ENCODE measurements around the gene CBX8.

The CBX8 gene

DNA sequence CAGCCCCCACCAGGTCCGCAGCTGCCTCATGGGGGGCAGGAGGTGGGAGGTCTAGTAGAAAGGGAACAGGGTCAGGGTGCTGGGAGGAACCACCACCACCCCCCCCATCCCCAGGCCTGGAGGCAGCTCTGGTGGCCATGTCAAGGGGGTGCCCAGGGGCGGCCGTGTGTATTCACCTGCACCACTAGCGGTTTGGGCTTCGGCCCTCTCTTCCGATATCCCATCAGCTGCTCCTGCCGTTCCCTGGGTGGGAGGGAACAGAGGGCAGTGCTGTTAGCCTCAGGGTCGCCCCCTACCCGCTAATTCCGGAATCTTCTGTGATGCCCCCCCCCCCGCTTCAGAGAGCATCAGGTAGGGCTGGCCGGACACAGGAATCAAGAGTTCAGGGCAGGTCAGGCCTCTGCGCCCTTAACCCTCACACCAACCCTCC lies 38.6 kb upstream of the CBX8 start:
- DNase-seq (ENCODE audit: low spot score): no peak

DNA sequence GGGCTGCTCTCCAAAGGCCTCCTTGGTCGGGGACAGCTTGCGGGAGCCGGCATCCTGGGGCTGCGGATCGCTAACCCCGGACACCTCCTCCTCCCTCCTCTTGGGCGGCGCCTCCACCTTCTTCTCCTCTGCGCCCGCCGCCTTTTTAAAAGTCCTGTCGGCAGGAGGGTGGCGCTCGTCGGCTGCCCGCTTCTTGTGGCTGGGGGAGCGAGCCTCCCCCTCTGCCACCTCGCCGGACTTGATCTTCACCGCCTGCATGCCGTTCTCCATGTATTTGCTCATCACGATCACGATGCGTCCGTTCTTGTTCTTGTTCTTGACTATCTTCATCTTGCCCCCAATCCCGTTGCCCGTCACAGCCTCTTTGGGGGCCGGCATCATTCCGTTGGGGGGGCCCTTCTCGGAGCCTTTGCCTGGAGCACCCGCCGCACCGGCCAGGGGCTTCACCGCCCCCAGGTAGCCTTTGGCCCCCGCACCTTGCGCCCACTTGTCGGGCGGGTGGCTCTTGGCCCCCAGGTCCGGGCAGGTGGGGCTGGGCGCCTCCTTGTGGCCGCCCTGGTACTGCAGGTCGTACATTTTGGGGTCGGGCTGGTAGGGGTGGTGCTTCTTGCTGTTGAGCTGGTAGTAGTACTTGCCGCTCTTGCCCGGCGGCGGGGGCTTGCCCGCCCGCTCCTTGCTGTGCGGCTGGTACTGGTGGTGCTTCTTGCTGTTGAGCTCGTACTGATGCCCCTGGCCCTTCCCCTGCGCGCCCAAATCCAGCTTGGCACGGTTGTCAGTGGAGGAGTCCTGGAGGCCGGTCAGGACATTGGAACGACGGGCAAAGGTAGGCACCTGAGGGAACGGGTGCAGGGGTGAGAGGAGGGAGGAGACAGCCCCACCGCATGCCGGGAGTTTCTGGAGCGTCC lies 37.9 kb upstream of the CBX8 start:
- no peak for DNase-seq (ENCODE audit: low spot score)

DNA sequence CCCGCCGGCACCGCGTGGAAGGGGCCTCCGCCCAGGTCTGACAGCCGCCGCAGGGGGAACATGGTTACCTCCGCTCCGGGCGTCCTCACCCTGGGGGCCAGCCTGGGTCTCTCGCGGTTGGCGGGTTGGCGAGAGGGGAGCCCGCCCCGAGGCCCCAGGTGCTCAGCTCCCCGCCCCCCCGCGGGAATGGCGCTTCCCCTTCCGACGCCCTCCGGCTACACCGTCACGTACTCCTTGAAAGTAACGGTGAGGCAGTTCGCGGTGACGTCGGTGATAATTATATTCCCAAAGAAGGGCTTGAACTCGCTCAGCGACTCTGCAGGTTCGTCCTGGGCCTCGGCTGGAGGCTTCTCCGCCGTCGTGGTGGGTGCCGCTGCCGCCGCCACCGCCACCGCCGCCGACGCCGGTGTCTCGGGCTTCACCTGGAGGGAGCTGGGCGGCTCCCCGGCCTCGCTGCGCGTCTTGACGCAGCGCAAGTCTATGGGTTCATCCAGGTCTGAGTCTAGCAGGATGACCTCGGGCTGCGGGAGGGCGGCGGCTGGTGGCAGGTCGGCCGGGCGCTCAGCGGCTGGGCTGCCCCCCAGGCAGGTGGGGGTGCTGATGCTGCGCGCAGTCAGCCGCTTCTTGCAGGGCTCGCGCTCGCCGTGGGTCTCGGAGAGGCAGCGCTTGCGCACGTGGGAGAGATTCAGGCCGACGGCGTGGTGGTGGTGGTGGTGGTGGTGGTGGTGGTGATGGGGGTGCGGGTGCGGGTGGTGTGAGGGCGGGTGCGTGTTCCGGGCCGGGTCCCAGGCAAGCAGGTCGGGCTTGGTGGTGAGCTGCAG lies 37.1 kb upstream of the CBX8 start:
- no peak for DNase-seq (ENCODE audit: low spot score)

DNA sequence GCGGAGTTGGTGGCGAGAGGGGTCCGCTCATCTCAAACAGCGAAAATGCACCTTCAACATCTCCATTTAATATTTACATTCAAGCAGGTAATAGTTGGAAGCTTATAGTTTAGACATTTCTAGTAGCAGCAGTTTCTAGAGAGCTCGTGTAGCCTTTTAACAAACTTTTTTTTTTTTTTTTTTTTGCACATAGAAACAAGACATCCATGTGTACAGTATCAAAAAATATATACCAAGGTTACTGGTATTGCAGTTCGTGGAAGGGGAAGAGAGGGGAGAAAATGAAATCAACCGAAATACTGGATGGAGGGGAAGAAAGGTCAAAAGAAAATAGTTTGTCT lies 36.2 kb upstream of the CBX8 start:
- no peak for DNase-seq (ENCODE audit: low spot score)

DNA sequence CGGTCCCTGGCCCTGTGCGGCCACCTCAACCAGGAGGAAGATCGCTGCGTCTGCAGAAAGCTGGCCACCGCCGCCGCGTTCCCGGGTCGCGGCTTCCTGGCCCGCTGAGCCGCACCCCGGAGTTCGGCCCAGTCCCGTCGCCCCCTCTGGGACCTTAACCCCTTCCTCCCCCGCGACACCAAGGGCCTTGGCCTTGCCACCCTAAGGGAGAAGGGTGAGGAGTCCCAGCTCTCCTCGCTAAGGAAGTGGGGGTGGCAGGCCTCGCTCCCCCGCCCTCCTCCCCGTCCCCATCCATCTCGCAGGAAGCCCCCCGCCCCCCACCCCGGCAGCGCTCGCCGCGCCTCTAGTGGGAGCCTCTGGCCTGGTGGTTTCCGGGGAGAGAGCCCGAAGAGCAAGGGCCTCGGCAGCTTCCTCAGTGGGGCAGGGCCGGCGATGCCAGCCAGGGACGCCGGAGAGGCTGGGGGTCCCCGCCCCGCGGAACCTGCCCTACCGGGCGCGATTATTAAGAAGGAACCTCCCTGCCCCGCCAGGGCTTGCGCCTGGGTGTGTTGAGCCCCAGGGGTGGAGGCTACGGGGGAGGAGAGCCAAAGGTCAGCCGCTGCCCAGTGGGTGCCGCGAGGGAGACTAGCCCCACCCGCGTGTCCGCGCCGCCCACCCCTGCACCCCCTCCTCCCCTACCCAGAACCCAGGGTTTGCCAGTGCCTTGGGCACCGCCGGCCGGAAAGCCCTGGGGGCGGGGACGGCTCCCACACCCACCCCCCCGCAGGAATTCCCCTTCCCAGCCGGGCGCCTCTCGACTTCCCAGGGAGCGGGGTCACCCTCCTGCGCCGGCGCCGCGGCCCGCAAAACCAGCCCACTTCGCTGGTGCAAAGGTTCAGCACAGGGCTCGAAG lies 35.6 kb upstream of the CBX8 start:
- DNase-seq (ENCODE audit: low spot score): no peak

DNA sequence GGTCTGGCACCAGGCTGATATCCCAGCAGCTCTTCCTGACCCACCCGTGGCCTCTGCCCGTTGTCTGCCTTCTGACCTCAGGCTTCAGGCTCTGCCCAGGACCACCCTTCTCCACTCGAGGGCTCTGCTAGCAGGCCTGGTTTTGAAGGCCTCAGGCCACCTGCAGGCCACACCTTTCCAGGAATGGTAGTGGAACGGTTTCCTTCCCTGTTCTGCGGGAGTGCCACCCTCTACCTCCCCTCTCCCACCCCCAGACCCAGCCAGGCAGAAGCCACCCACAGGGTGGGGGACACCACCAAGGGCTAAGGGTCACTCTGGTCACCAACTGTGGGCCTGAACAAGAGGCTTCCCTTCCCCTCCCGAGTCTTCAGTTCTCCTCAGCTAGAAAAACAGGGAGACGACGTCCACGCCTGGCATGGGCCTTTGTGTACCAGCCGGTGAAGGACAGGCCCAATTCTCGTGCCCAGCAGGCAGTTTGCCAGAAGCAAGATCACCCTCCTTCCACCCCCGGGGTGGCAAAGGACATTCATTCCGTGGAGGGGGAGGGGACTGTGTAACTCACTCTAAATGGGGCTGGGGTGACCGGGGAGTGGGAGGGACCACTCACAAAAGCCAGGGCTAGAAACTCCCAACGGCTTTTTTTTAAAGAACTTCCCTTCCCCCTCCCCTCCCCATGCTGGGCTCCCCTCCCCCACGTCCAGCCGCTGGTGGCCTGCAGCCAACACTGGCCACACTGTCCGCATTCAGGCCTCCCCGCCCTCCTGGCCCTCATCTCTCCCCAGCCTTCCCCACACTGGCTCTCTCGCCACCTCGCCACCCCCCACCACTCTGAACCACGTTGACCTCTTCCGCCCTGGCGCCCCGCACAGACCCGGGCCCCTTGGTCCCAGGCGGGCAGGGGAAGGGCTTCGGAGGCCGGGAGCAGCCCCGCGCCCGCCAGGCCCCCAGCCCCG lies 34.7 kb upstream of the CBX8 start:
- DNase-seq (ENCODE audit: low spot score): no peak

DNA sequence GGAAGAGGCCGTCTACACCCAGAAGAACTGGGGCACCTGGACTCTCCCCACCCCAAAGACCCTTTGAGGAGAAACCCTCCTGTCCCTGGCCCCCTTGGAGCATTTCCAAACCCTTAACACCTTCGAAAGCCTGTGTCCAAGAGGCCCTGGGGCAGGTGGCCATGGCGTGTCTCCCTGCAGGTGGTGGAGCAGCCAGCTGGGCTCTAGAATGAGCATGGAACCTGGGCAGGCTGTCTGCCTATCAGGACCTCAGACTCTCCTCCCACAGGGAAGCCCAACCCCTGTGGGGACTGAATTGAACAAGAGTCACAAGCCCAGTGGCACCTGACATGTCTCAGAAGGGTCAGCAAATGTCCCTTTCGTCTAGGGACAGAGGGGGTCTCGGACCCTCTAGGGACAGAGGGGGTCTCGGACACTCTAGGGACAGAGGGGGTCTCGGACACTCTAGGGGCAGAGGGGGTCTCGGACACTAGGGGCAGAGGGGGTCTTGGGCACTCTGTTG lies 33.9 kb upstream of the CBX8 start:
- DNase-seq (ENCODE audit: low spot score): no peak

DNA sequence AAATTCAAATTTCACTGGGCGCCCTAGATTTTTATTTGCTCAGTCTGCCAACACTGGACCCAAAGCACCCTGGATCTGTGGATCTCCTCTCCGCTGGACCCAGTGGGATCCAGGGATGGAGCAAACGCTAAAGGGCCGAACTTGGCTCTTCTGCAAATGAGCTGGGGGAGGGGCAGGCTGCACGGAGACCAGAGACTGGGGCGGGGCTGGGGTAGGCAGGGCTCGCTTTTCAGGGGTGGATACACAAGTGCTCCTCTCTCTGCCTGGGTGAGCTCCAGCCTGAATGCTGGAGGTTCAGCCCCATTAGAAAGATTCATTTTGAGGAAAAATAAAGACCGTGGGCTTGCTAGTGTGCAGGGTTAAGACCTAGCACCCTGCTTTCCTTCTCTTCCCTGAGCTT lies 33.4 kb upstream of the CBX8 start:
- no peak for DNase-seq (ENCODE audit: low spot score)

DNA sequence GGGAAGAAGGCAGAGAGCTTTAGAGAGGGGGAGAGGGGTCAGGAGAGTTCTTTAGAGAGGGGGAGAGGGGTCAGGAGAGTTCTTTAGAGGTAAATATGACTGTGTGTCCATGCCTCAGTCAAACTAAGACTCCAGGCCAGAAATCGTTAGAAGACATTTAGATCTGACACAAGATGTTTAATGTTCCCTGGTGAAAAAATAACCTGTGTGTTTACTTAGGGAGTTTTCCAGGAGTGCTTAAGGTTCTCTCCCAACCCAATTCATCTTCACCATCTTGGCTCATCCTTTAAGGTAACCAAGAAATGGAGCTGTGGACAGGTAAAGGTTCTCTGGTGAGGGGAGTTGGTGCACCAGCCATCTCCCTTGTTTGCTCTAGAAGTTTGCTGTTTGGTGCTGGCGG lies 32.6 kb upstream of the CBX8 start:
- DNase-seq (ENCODE audit: low spot score): no peak

DNA sequence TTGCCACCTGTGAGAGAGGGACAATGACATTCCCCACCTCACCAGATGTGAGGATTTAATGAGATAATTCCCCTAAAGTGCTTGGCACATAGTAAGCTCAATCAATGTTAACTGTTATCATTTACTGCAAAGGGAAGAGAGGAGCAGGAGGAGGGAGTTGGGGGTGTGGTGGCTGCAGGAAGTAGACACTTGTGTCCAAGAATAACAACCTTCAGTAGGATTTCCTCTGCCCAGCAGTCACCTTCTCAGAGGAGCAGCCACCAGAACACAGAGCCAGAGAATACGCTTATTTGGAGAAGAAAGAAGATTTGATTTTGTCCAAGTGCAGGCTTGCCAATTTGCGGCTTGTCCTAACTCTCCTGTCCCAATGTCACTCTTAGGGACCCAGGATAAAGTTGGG lies 32.1 kb upstream of the CBX8 start:
- DNase-seq (ENCODE audit: low spot score): no peak

DNA sequence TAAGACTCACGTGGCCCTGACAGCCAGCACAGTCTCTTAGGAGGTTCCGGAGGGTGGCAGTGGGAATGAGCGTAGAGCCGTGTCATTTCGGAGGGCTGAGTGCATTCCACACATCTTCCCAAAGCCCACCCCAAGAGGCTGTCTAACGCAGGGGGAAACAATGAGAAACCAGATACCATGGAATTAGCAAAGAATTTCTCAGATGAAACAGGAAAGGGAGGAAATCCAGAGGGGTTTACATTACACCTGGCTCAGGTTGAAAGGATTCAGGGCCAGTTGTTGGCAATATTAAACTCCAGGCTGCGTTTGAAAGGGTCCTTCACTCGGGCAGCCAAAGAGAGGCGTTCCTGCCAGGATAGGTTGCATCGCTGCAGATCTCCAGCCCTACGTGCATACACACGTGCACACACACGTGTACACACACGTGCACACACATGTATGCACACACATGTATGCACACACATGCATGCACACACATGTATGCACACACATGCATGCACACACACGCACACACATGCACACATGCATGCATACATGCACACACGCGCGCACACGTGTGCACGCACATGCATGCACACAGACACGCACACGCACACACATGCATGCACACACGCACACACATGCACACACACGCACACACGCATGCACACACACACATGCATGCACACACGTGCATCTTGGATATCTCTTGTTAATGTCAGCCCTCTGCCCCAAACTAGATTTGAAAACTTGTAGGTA lies 30.1 kb upstream of the CBX8 start:
- DNase-seq (ENCODE audit: low spot score): no peak

DNA sequence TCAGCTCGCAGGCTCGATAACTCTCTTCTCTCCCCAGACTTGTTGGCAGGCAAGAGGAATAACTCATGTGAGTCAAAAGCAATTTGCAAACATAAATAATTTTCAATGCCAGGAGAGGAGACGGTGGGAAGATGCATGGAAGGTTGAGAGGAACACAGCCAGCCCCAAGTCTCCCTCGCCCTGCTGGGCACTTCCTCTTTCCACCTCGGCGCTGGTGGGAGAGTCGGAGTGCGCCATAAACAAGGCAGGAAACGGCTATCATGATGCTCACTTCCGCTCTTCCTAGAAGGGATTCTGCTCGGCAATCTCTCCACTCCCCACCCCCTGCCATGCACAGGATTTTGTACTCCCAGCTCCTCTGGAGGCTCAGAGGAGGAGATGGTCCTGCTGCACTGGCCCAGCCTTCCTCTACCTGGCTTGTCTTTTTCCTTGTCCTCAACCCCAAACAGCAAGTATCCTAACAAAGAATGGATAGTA lies 29.4 kb upstream of the CBX8 start:
- no peak for DNase-seq (ENCODE audit: low spot score)

DNA sequence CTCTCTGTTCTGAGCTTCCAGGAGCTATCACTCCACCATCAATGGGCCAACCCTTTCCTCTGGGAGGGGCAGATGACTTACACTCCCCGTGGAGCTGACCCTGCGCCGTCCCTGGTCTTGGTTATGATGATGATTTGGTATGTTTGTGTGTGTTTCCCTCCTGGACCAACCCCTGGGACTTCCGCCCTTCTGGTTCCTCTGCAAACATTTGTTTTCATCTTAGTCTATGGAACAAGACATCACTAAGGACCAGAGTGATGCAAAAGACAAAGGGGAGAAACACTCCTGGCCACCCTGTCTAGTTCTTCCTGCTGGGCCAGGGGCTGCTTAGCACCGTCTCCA lies 28.7 kb upstream of the CBX8 start:
- no peak for DNase-seq (ENCODE audit: low spot score)

DNA sequence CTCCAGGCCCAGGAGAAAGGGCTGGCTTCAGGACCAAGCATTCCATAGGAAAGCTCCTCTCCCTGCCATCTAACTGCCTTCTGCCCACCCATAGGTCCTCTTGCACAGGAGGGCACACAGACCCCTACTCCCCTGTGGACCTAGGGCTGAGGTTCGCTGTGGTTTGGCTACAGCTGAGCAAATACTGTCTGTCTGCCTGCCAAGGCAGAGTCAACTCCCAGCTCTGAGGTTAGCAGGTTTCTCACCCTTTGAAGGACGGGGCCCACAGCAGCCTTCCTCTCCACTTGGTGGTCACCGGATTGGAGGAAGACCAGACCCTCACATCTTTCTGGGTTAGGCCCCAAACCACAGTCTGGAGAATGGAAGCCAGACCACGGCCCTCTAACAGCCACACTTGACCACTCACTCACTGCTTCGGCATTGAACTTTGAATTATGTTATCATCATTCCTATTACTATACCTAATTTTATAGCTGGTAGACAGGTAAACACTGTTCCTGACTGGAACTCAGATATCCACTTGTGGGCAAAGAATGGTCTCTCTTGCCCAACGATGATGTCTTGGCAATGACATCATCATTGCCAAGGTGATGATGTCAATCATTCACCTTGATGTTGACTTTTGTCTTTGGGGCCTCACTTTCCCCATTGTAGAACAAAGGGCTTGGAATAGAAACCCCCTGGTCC lies 28.2 kb upstream of the CBX8 start:
- no peak for DNase-seq (ENCODE audit: low spot score)

DNA sequence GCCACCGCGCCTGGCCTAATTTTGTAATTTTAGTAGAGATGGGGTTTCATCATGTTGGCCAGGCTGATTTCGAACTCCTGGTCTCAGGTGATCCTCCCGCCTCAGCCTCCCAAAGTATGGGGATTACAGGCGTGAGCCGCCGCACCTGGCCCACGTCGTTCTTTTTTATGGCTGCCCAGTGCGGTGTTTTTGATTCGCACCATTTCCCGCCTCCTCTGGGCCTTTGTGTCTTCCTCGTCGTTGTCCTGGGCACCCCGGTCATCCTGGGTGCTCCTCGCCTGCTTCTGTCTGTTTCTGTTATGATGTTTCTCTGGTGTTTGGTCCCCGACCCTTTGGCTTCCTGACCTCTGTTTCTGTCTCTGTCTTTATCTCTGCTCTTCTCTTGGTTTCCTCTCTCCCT lies 27.4 kb upstream of the CBX8 start:
- no peak for DNase-seq (ENCODE audit: low spot score)

DNA sequence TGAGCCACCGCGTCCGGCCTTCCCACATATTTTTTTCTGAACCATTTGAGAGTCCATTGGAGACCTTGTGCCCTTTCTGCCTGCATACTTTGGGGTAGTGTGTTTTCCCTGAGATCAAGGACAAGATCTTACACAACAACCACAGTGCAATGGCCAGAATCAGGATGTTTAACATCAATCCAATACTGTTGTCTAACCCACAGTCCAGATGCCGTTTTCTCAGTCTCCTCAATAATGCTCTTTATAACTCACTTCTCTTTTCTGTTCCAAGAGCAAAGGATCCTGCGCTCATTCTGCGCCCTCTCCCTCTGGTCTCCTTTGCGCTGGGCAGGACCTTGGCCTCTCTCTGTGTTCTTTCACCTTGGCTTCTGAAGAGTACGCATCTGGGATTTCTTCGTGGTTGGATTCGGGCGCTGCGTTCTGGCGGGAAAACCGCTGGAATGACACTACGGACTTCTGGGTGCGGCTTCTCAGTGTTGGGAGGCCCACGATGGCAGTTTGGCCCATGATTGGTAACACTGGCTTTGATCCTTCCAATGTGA lies 25.8 kb upstream of the CBX8 start:
- DNase-seq (ENCODE audit: low spot score): no peak

DNA sequence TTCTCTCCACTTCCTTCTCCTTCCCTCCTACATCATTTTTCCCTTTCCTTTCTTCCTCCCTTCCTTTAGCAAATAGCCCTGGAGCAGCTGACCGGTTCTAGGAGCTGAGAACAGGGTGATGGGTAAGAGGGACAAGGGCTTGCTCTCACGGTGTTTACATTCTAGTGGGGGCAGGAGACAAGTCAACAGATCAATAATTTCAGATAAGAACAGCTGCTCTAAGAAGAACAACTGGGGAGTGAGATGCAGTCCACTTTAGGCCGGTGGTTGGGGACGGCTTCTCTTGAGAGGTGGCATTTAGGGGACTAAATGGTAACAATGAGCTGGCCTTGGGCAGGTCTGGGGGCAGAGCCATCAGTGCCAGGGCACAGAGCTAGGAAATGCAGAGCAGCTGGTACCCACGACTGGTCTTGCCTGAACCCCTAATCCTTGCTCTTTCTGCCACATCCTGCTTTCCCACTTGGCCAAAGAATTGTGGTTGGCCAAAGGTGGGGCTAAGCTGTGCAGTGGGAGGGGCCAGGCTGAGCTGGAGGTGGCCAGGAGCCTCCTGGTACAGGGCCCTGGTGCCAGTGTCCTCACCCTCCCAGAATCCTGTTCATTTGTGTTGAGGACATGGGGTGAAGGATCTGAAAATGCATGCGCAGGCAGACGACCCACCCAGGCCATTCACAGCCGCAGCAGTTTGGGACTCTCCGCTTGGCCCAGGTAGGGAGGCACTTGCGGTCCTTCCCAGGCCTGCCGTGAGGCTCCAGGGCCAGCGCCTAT lies 24.6 kb upstream of the CBX8 start:
- DNase-seq (ENCODE audit: low spot score): no peak

DNA sequence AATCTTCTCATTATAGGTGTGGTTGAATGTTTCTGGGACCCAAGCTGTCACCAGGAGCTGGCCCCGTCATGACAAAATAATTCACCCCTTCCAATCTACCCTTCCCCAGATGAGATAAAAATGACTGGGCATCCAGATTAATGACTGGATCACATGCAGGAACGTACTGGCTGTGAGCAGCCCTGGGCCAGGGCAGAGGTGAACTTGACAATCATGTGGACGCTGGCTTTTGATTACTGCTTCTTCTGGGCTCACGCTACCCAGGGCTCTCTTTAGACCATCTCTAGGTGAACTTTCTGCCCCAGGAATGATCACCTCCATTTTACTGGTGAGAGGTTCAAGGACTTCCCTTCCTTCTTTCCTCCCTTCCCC lies 24.1 kb upstream of the CBX8 start:
- no peak for DNase-seq (ENCODE audit: low spot score)

All from hepatic stellate cell (primary cell).